Muscle of arm (tissue), 12 donors: ENCODE measurements around the gene PYM1. TPM values are rescaled to one million over a fixed set of nuclear protein-coding genes. Genes with fewer than 3 reads are reported as not detected.
"Not testable (repeated sequence)": the region's sequence is repeated elsewhere in the genome, so short reads cannot be mapped to it uniquely, and the experiment has no call there.

Experiments
- DNase-seq: peaks from one replicate; pipeline ENCODE4 v3.0.0-alpha.2; 2013
- polyA plus RNA-seq, 12 donors: library from polyadenylated mRNA; unstranded; fragments of 120-200 nt; gene quantifications; one replicate each; pipeline ENCODE4 v1.2.1, GENCODE V29; 2013; ENCODE audit not compliant: insufficient read length in 12 of 12

PYM1 gene
- polyA plus RNA-seq, 12 donors = 18.2 to 35.9 (median 21.8) TPM; not detected in 1

DNA sequence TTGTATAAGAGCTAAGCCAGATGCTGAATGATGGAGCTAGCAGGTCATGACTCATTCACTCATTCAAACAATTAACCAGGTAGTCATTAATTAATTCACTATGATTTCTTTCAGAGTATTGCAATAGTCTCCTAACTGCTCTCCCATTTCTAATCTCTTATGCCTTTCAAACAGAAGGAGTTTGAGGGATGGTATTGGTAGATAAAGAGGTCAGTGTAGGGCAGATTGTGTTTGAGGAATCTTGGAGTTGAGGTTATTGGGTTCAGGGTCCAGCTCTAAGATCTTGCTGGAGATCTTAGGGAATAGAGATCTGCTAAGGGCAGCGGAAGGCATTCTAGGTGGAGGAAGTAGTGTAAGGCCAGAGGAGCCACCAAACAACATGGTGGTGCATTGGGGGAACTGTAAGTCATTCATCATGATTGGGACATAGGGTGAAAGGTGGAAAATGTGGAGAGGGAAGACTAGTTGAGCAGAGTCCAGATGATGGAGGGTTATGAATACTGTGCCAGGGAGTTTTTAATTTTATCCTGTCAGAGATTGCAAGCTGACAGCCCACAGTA is 15.0 kb upstream of the PYM1 start:
- no peak for DNase-seq

DNA sequence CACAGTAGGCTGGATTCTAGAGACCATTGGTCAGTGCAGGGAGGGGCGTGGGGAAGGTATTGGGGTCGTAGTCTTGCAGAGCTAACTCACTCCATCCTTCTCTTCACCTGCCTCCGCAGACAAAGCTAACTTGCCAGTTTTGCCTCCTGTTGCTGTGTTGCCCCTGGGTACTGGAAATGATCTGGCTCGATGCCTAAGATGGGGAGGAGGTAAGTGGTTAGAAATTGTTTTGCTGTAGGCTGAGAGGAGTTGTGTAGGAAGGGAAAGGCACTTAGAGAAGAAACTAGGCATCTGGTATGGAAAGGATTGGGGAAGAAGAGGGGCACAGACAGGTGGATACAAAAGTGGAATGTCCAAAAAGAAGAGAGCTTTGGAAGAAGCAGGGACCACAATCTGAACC is 14.4 kb upstream of the PYM1 start:
- no peak for DNase-seq

DNA sequence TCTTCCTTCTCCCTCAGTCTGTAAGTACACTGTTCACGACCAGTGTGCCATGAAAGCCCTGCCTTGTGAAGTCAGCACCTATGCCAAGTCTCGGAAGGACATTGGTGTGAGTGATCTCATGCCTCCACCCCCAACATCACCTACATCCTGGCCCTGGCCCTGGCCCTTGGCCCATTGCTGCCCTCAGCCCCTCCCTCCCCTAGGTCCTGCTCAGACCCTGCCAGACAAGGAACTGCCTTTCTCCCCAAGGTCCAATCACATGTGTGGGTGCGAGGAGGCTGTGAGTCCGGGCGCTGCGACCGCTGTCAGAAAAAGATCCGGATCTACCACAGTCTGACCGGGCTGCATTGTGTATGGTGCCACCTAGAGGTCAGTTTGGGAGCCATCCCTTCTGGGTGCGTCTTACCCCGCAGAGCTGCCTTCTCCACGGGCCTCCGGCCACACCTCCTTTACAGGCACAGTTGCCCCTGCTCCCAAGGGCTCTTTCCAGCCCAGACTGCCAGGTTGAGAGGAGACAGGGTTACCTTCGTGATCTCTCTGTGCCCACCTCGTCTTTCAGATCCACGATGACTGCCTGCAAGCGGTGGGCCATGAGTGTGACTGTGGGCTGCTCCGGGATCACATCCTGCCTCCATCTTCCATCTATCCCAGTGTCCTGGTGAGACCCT is 12.5 kb upstream of the PYM1 start:
- peak; percentile 89 for DNase-seq

DNA sequence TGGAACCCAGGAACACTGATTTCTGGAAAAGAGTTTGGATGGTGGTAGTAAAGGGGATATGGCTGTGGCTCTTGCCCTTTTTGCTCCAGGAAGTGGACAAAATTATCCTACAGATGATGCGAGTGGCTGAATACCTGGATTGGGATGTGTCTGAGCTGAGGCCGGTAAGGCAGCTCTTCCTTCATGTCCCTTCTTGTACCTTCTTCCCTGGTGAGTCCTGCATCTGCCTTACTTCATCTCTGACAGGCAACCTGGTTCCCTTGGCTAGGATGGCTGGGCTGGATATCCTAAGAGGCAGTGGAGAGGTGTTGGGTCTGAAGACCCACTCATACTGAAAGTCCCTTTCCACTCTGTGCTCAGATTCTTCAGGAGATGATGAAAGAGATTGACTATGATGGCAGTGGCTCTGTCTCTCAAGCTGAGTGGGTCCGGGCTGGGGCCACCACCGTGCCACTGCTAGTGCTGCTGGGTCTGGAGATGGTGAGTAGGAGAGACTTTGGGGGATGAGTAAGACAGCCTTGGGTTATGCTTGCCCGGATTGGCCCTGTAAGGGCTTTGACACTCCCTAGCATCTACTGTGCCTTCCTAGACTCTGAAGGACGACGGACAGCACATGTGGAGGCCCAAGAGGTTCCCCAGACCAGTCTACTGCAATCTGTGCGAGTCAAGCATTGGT is 11.3 kb upstream of the PYM1 start:
- DNase-seq = no peak

DNA sequence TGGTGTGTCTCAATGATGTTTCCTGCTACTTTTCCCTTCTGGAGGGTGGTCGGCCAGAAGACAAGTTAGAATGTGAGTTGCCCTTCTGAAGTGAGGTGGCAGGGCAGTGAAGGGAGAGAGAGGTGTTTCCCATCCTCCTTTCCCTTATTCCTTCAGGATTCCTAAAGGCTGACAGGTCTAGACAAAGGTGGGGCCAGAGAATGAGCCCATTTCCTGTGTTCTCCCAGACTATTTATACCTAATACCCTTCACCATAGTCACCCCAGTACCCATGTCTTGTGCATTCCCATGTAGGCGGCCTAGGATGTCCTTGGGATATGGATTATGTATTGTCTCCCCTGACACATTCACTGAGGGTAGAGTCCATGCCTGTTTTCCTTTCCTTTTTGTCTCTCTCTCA is 10.3 kb upstream of the PYM1 start:
- DNase-seq = no peak

DNA sequence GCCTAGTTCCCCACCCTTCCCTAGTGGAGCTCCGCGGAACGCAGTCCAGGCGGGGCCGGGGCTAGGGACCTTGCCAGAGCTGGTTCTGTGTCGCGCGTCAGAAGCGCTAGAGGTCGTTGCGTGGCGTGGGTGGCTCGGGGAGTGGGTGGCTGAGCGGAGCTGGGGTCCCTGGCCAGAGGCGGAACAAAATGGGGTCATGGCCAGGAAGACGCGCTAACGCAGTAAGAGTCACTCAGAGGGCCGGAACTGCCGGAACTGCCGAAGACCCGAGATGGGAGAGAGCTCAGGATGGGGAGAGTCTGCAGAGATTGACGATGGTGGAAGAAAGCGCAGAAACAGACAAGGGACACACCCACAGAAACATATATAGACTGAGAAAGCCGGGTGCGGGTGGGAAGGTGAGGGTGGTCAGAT is 8.1 kb upstream of the PYM1 start:
- DNase-seq = peak; percentile 41

DNA sequence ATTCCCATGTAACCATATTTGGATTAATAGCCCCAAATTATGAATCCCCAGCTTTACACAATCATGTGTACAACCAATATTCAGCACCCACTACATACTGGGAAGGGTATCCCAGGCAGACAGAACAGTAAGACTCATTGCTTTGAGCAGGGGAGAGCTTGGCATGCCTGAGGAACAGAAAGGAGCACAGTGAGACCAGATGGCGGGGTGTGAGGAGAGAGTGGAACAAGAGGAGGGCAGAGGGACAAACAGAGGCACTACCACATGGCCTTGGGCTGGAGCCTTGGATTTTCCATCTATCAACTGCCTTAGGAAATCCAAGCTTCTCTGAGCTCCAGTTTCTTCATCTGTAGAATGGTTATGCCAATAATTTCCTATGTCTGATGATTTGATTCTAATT is 7.1 kb upstream of the PYM1 start:
- DNase-seq = no peak

DNA sequence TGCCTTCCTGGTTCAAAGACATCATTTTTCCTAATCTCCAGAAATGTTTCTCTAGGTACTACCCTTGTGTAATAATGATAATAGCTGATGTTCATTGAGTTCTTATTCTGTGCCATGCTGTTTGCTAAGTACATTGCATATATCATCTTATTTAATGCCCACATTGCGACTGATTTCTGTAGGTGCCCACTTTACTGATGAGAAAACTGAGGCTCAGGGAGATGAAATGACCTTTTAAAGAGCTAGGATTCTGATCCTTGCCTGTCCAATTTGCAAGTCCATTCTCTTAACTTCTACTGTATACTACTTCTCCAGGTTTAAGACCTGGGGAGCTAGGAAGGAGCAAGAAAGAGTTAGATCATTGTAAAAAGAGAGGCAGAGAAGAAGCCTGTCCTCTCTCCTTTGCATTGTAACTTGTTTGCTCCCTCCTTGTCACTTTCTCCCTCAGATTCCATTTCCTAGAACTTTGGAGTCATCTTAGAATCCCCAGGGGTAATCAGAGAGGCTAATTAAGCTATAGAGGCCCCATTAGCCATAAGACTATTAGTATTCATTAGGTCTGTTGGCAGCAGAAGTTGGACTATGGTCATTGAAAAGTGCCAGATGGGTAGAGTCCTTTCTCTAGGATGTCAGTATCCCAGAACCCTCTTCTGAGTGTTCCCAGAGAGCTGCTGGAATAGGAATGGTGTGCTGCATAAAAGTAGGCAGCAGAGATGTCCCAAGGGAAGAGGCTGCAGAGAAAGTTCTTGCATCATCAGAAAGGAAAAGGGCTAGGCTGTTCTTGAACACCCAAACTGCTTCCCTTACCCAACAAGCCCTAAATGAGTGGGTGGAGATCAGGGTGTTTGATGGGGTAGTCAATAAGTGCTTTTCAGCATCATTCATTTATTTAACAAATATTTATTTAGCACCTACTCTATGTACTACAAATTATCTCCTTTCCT is 6.4 kb upstream of the PYM1 start:
- DNase-seq = no peak

DNA sequence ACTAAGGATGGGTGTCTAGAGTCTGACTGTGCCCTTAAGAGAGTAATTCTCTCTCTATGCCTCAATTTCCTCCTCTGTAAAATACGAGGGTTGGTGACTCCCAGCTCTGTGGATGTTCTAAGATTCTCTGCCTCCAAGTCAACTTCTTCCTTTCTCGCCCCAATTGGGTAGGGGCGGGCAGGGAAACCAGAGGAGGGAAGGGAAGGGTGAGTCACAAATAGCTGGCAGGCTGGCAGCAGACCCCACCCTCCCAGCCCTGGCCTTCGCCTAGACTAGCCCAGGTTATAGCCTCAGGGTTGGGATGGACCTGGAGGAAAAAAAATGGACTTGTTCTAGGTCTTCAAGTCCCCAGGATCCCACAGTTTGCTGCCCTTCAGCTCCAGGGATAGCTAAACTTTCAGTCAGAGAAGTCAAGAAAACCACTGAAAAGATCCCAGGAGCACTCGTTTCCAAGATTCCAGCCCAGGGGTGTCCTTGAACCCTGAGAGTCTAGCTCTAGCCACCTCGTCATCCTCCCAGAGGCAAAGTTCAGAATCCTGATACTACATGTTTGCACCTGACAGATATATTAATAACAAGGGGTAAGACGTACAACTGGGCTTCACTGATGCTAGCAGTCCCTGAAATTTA is 5.6 kb upstream of the PYM1 start:
- DNase-seq = no peak

DNA sequence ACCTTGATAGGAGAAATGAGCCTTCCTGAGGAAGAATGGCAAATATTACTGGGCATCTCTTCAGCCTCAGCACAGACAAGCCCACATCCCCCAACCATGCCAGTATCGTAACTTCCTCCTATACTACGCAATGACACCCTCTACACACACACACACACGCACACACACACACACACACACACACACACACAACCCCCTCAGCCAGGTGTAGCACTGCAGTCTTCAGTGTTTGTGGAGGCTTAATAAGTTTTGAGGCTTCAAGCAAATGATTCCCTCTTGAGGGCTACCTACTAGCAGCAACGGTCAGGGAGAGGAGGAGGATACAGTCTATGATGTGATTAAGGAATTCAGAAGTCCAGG is 4.8 kb upstream of the PYM1 start:
- DNase-seq = no peak

DNA sequence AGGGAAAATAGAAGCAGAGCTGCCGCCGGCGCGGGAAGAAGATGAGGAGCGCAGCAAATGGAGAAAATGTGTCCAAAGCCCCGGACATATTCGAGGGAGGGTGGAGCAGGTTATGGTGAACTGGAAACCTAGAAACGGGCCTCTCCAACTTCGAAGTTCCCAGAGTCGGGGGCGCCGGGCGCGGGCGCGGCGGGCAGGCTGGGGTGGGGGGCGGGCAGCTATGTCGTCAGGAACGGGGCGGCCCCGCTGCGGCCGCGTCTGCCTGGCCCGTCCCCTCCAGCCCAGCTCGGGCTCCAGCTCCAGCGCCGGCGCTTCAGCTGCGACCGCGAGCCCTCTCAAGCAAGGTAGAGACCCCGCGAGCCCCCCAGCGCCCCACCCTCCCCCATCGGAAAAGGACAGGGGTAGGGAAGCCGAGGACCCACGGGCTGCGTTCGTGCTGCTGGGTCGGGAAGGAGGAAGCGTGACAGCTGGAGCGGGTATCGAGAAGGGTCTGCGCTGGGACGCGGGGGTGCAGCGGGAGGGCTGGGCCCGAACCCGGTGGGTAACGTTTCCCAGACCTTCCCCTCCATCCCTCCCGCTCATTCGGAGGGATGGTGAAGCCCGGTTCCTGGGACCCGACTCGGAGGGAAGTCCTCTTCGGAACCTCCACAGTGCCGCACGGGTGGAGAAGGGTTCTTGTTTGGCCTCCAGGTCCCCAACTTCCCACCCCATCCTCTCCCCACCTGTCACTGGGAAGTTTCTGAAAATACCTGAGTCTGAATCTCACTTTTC is 4.3 kb upstream of the PYM1 start:
- peak; percentile 71 for DNase-seq

DNA sequence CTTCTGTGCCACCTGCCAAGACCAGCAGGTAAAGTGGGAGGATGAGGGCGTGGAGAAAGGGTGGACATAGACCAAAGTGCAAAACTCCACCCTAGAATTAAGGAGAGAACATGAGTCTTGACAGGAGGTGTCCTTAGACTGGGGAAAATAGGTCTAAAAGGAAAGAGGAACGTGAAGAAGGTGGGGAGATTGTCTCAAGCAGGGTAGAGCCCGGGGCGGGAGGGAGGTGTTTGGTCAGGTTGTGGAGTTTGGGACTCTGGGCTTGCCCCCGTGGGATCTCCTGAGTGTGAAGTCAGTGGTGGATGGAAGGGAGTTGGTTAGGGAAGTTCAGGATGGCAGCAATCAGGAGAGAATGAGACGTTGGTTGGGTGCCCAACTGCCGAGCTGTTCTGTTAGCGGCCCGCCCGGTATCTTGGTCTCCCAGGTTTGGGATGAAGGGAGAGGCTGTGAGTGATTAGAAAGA is 3.7 kb upstream of the PYM1 start:
- no peak for DNase-seq

DNA sequence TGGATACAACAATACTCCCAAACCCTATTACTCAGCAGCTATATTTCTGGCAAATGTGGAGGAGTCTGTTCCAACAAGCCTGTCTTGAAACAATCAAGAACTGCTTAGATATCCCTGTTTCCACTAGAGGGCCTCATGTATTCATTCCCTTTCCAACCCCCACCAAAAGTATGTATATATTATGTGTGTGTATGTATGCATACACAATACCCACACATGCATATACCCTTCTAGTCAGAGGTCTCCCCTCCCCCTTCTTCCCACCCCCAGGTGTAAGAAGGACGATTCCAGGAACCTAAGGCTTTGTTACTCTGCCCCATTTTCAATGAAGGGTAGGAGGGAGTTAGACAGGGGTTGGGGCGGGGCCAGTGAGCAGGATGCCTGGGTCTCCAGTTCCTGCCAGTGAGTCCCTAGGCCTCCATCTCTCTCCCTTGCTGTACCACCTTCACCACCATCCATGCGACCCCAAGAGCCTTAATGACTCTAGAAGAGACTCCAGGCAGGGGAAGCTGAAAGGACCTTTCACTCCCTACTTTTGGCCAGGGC is 3.1 kb upstream of the PYM1 start, which contains the start of gene DGKA:
Gene DGKA (plus strand): TSS at position 392 of the 546 bp plus-strand sequence. CDS start 5,342 bp downstream, outside the sequence.
- DNase-seq = peak; percentile 78

DNA sequence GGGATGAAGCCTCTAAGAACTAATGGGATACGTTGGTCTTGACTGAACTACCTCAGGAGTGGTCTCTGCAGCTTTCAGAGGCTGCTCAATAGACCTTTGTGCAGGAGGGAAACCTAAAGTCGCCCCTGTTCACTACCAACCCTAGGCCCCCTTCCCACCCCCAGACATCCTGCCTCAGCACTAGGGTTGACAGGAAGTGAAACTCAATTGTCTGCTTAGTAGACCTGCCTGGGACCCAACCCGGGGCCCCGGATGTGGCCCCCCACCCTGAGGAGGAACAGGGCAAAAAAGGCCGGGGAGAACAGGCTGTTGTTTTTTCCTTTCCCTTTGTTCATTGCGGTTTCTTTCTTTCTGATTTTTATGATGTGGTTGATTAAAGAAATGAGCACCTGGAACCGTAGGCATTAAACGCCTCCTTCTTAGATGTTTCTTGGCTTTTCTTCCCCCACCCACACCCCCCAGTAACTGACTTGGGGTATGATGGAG is 1.7 kb upstream of the PYM1 start:
- no peak for DNase-seq

DNA sequence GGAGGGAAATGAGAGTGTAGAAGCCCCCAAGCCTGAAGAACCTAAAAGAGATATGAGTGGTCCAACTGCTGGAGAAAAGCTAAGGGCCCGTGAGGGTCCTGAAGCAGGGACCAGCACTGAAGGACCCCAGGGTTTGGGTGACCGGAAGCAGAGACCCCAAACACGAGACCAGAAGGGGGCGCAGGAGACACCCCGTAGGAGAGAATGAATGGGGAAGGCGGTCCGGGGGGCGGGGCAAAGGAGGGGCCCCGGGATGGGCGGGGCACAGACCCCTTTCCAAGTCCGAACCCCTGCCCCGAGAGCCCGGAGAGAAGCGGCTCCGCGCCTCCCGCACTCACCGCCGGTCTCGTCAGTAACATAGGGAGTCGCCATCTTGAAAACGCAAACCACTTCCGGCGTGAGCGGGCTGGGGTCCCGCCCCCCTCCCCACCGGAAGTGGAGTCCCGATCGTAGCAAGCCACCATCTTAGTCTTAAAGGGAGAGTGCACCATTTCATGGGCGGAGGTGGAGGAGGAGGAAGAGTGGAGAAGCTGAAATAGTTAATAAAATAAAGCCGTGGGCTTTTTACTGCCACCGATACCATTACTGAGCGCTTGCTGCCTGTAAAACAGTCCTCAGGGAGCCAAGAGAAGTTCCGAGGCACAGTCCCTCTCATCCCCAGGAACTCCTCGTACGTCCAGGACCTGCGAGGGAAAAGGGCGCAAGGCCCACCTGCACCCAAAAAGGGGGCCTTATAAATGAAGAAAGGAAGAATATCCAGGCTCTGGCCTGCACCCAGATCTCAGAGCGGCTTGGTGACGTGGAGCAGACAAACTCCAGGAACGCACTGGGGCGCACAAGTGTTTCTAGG is 731 bp downstream of the PYM1 start:
- peak; percentile 94 for DNase-seq

DNA sequence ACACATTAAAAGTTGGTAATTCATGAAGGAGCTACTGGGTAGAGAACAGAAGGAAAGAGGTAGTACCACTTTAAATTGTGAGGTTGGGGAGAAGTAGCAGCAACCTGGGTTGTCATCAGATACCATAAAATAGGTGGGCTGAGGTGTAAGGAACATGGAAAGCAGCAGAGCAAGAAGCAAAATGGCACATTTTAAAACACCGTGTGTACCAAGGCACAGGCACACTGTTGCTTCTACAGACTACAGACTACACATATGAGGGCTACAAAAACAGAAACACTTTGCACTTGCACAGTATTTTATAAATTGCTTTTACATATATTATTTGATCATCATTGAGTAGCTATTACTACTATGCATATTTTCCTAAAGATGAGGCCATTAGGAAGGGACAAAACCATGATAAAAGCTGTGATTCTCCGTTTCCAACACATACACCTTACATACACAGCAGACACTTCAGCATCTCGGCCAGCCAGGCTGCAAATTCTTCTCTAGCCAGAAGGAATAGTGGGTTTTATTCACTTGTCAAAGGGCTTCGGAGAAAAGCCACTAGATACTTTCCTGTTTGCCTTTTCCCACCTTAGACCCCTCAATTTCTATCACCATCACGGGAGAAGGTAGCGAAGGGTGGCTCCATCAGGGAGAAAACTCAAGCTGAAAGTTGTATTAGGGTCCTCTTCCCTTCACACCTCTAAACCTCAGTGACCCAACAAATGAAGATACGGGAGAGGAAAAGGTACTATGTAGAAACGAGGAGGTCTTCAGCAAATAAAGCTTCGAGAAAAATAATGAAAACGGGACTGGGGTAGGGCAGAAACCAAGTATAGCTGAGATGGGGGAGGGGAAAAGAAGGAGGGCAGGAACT is 1.6 kb downstream of the PYM1 start:
- DNase-seq = no peak

DNA sequence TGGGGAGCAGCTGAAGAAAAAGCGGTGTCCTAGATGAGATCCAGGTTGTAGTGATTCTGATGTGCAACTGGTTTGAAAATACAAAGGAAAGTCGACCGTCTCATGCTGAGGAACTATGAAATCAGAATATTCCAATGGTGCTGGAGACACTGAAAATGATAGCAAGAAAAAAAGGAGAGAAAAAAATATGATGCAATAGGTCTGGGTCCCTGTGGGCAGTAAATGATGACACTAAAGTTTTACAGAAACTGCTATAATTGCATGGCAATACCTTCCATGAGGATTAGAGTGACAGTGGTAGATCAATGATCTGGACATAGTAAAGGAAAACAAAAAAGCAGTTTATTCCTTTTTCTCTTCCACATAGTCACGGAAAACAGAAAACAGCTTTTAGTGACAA is 2.3 kb downstream of the PYM1 start:
- no peak for DNase-seq

DNA sequence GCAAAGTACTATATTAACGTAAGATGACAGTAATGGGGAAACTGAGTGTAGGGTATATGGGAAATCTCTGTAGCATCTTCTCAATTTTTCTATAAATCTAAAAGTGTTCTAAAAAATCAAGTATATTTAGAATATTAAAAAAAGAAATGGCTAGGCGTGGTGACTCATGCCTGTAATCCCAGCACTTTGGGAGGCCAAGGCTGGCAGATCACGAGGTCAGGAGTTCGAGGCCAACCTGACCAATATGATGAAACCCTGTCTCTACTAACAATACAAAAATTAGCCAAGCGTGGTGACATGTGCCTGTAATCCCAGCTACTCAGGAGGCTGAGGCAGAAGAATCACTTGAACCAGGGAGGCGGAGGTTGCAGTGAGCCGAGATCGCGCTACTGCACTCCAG is 4.0 kb downstream of the PYM1 start:
- not testable (repeated sequence) for DNase-seq
